GM19372 (cell line): Measurements from ENCODE around the gene IGFL2.
"Not testable (repeated sequence)": the region's sequence is repeated elsewhere in the genome, so short reads cannot be mapped to it uniquely, and the experiment has no call there.

ENCODE experiments used
- ATAC-seq: cut with Tn5 transposase; IDR thresholded peaks from one replicate; pipeline ENCODE4 v1.9.1; 2021; ENCODE audit warnings: mild to moderate bottlenecking, low read depth, moderate library complexity; ENCODE audit not compliant: unreplicated experiment

The IGFL2 gene

DNA sequence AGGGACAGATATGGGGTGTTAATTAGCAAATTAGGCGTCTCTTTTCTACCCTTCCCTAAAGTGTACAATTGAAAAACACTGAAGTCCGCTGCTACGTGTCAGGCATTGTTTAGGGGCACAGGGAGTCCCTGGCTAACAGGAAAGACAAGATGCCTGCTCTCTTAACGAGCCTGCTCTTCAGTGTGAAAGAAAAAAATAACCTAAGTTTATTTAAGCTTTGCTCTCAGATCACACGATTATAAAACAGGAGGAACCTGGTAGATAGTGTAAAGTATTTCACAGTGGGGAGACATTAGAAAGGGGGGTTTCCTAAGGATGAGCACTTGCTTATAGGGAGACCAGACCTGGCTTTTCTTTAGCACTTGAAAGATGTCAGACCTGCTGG, 38.7 kb downstream of the IGFL2 start:
- no peak for ATAC-seq

GRCh38 chr19:46189971-46190888, 42.2 kb downstream of the IGFL2 start:
- no peak for ATAC-seq

- ATAC-seq = no peak
These were observed 43.3 kb downstream of the IGFL2 start for GRCh38 chr19:46191356-46191755.

GRCh38 chr19:46191972-46192371, 43.9 kb downstream of the IGFL2 start:
- ATAC-seq = no peak

- ATAC-seq = not testable (repeated sequence)
These were observed 44.6 kb downstream of the IGFL2 start for GRCh38 chr19:46192626-46192991.

- ATAC-seq = no peak
These were observed 45.1 kb downstream of the IGFL2 start for GRCh38 chr19:46192992-46193650.

DNA sequence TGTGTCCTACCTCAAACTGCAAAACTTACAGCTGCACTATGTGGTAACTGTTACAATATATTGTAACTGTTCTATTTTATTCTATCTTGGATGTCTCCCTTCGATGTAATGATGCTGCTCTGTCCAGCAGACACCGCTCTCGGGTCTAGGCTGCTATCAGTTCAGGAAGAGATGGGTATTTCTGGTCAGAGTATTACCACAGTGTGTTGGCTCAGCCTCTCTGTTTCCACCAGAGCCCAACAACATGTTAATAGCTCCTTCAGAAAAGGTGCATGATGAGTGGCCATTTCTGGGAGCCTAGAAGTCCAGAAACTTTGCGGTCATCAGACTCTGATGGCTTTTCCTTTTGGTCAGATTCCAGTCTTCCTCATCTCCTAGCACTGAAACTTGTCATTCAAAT, 45.6 kb downstream of the IGFL2 start:
- ATAC-seq = no peak

DNA sequence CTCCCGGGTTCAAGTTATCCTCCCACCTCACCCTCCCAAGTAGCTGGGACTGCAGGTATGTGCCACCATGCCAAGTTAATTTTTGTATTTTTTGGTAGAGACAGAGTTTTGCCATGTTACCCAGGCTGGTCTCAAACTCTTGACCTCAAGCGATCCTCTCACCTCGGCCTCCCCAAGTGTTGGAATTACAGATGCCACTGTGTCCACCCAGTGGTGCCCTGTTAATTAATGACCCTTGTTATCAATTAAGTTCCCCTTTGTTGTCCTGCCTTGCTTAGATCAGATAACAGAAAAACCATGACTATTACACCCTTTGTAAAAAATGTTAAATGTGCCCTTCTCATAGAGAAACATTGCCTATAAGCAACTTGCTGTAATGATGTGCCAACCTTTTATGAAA, 47.1 kb downstream of the IGFL2 start:
- ATAC-seq = no peak

DNA sequence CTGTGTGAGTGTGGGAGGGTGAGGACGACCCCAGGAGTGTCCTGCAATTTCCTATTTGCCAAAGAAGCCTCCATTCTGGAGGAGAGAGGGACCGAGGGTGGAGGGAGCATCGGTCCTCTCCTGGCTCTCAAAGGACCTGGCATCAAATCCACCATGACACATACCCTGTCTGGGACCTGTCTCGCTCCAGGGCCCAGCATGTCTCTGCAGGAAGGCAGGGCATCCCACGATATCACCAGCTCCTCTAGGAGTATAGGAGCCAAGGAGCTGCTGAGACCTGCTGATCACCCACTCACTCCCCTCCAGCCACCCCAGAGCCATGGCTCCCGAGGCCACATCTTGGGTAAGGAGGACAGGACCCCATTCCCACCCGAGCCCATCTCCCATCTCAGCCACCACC, 47.9 kb downstream of the IGFL2 start:
- ATAC-seq = not testable (repeated sequence)

GRCh38 chr19:46196410-46197124, 48.5 kb downstream of the IGFL2 start:
- no peak for ATAC-seq

DNA sequence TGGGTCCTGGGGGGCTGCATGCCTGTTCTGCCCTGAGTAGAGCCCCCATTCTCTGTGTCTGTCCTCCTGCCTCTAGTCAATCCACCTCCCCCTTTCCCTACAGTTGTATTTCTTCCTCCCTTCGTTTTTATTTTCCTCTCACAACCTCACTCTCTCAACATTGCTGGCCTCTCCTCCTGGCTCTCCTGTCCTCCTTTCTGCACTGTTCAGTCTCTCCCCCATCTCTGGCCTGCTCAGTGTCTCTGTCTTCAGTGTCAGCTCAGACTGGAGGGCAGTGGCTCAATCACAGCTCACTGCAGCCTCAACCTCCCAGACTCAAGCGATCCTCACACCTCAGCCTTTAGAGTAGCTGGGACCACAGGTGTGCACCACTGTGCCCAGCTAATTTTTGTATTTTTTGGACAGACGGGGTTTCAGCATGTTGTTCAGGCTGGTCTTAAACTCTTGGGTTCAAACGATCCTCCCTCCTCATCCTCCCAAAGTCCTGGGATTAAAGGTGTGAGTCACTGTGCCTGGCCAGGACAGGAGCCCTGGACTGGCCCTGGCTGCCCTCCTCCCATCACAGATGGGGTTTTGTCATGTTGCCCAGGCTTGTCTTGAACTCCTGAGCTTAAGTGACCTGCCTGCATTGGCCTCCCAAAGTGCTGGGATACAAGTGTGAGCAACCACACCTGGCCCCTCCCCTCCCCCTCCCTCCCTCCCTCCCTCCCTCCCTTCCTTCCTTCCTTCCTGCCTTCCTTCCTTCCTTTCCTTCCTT, 49.5 kb downstream of the IGFL2 start:
- ATAC-seq = no peak

DNA sequence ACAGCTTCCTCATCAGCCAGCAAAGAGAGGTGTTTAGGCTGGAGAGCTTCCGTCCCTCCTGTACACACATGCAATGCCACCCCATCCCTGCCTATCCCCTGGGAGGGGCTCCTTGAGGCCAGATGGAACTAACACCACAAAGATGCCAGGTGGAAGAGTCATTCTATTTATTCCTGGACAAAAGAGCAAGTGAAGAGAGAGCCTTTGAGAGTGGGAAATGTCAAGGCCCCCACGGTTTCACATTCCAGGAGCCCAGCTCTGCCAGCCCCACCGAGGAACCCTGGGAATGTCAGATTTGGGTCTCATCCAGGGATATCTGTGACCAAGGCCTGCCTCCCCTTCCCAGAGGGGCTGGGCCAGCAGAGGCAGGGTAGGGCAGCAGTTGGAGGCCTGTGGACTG, 50.7 kb downstream of the IGFL2 start:
- ATAC-seq = no peak

DNA sequence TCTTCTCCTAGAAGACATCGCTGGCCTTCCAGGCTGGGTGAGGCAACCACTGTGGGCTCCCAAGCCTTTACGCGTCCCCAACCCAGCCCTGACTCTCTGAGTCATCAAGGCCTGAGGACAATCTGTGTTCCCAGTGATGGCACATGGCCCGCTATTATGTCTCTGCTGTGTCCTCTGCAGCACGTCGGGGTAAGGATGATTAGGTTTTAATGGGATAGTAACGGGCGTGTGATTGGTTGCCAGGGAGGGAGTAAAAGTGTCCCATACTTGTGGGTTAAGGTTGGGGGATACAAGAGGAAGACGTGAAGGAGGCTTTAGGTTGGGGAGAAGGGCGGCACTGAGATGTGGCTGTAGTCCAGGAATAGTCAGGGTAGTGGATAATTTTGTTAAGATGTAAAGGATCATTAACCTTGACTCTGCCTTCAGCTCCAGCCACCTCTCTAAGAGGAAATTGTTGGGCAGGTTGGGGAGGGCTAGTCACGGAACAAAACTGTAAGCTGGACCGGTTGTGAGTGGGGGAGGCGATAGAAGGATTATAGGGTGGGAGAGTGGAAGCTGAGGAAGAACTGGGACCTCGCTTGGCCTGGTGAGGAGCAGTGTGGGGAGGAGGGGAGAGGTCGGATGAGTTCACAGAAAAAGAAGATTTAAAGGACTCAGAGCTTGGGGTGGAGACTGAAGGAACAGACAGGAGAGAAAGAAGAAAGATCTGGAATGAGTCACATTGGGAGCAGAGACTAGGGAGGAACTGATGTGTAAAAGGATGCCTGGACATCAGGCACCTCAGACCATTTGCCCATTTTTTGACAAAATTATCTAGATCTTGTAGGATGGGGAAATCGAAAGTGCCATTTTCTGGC, 53.6 kb downstream of the IGFL2 start:
- ATAC-seq = no peak

- ATAC-seq = no peak
These were observed 54.4 kb downstream of the IGFL2 start for GRCh38 chr19:46202426-46202825.

DNA sequence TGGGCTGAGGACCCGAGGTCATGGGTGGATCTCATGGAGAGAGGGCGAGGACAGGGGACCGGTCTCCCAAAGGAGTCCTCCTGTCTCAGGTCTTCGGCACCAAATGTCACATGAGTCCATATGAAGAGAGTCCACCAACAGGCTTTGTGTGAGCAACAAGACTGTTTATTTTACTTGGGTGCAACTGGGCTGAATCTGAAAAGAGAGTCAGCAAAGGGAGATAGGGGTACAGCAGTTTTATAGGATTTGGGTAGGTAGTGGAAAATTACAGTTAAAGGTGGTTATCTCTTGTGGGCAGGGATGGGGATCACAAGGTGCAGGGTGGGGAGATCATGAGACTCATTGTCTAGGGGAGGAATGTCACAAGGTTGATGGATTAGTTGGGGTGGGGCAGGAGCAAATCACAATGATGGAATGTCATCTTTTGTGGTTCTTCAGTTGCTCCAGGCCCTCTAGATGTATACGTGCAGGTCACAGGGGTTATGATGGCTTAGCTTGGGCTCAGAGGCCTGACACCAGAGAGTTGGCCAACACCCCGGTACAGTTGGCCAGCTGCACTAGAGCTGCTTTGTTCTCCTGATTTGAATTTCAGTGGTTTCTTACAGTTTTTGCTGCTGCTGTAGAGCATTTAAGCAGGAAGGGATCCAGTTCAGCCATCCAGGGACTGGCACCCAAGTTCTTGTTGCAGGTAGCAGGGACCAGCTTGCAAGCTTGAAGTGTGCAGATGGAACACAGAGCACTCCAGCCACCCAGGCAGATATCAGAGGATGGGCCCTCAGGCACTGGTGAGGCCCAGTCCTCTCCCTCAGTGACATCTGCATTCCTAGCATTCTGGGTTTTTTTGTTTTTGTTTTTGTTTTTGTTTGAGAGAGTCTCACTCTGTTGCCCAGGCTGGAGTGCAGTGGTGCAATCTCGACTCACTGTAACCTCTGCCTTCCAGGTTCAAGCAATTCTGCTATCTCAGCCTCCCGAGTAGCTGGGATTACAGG, 55.1 kb downstream of the IGFL2 start:
- no peak for ATAC-seq

- ATAC-seq = no peak
These were observed 56.0 kb downstream of the IGFL2 start for GRCh38 chr19:46204008-46204407.

- ATAC-seq = no peak
These were observed 57.3 kb downstream of the IGFL2 start for GRCh38 chr19:46205183-46205984.

GRCh38 chr19:46206176-46206575, 58.1 kb downstream of the IGFL2 start:
- no peak for ATAC-seq
